Activated CD8-positive, alpha-beta T cell treated with anti-CD3 and anti-CD28 coated beads for 36 hours (primary cell): ENCODE results near the gene GRID1. TPM values are rescaled to one million over a fixed set of nuclear protein-coding genes. Genes with fewer than 3 reads are reported as not detected.
A peak's percentile ranks its signal among the peaks of the same experiment; 100 is the strongest.

Experiments used
- ATAC-seq: fragments of 200-7000 bp; cut with Tn5 transposase; one replicate; pipeline ENCODE4 v1.10.0; 2021; ENCODE audit warnings: mild to moderate bottlenecking, moderate library complexity
- CTCF ChIA-PET: fragments of 350-600 bp; sonication (Branson Sonifier 250); formaldehyde crosslinking; loops from one replicate; lab custom pipeline; 2021; ENCODE audit warnings: antibody characterized with exemption; lab: Charles Lee
- POLR2A ChIA-PET: fragments of 350-600 bp; sonication (Branson Sonifier 250); formaldehyde crosslinking; loops from one replicate; lab custom pipeline; 2021; ENCODE audit warnings: antibody characterized with exemption; lab: Charles Lee
- DNase-seq: peaks from one replicate; pipeline ENCODE4 v3.0.0-alpha.2; 2020
- H3K27ac Mint-ChIP-seq: one replicate; pipeline ENCODE4 v1.8.0; 2021; ENCODE audit warnings: mild to moderate bottlenecking, mixed read lengths
- H3K27me3 Mint-ChIP-seq: one replicate; pipeline ENCODE4 v1.8.0; 2021; ENCODE audit warnings: mixed read lengths
- H3K36me3 Mint-ChIP-seq: one replicate; pipeline ENCODE4 v1.8.0; 2021; ENCODE audit warnings: low read depth, mixed read lengths
- H3K4me1 Mint-ChIP-seq: one replicate; pipeline ENCODE4 v1.8.0; 2021; ENCODE audit warnings: low read depth, mixed read lengths
- H3K4me3 Mint-ChIP-seq: one replicate; pipeline ENCODE4 v1.8.0; 2021; ENCODE audit warnings: mild to moderate bottlenecking, moderate library complexity, mixed read lengths
- H3K9me3 Mint-ChIP-seq: one replicate; pipeline ENCODE4 v1.8.0; 2021; ENCODE audit warnings: mixed read lengths
- intact Hi-C: fragments of 100-400 bp; cut with micrococcal nuclease; formaldehyde crosslinking; loops from one replicate; pipeline ENCODE4 v1.10.0; 2022
- total RNA-seq, 2 experiments: library from RNA; stranded (reverse); gene quantifications; one replicate each; pipeline ENCODE4 v1.2.3, GENCODE V29; 2021
- TF ChIP-seq, protein P1 (sequence below): fragments of 200-600 bp; IDR thresholded peaks from one replicate; pipeline ENCODE4 v1.8.0; 2022; ENCODE audit warnings: antibody characterized with exemption, mild to moderate bottlenecking

GRID1 gene
- total RNA-seq, 2 experiments from 2014 or later: not detected

DNA sequence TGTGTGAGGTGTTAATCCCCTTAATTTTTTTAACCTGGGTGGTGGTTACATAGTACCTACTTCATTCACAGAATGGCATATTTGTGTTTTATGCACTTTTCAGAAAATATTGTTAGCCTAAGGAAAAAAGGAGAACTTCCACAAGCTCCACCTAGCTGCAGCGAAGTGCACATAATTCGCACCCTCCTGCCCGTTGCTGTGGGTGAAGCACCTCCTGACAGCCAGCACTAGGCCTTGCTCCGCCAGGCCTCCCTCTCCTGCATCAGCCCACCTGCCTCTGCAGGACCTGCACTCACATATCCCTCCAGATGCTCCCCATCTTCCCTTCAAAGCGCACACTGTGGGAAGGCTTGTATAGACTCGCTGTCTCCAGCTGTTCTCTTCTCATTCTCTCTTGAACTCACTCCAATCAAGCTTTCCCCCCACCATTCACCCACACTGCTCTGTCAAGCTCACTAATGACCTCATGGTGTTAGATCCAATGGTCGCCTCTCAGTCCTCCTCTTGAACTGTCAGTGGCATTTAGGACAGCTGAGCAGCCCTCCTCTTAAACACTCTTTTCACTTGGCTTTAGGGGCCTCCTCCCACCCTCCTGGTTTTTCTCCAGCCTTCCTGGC, 20.7 kb upstream of the GRID1 start:
- H3K4me1 Mint-ChIP-seq: peaks cover 2% of the 10 kb centered on the region
- peaks cover 20% of the 10 kb centered on the region for H3K27me3 Mint-ChIP-seq
- no peak for ATAC-seq
- H3K27ac Mint-ChIP-seq: no peak overlapping the region
- no peaks in the 10 kb centered on the region for H3K36me3 Mint-ChIP-seq
- H3K9me3 Mint-ChIP-seq: no peaks in the 10 kb centered on the region
- no peak overlapping the region for H3K4me3 Mint-ChIP-seq
- intact Hi-C loops: no loop called here
- CTCF ChIA-PET: interaction anchor here (1.0 to 2.8 kb wide), 4 partner anchors 9 to 198 kb away, joined by 3 to 11 read pairs (median 4); no protein-coding TSS in a partner anchor
- TF ChIP-seq, protein P1, sequence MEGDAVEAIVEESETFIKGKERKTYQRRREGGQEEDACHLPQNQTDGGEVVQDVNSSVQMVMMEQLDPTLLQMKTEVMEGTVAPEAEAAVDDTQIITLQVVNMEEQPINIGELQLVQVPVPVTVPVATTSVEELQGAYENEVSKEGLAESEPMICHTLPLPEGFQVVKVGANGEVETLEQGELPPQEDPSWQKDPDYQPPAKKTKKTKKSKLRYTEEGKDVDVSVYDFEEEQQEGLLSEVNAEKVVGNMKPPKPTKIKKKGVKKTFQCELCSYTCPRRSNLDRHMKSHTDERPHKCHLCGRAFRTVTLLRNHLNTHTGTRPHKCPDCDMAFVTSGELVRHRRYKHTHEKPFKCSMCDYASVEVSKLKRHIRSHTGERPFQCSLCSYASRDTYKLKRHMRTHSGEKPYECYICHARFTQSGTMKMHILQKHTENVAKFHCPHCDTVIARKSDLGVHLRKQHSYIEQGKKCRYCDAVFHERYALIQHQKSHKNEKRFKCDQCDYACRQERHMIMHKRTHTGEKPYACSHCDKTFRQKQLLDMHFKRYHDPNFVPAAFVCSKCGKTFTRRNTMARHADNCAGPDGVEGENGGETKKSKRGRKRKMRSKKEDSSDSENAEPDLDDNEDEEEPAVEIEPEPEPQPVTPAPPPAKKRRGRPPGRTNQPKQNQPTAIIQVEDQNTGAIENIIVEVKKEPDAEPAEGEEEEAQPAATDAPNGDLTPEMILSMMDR: no peak
- POLR2A ChIA-PET: interaction anchor here (1.4 kb wide), 1 partner anchor 13 kb away, joined by 7 read pairs; no protein-coding TSS in a partner anchor
- DNase-seq: no peak

DNA sequence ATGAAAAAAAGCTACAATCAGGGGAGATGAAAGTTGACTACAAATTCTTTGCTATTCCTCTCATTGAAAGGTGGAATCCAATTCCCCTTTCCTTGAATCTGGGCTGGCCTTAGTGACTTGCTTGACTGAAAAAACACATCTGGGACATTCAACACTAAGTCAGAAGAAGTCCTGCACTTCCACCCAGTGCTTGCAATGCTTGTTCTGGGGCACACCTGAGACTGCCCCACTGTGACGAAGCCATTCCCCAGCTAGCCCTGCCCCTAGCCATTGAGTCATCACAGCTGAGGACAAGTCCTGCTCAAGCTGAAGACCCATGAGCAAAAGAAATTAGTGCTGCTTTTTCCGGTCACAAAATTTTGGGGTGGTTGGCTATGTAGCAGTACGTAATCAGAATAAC, 19.2 kb upstream of the GRID1 start:
- Mint-ChIP-seq H3K27ac (no peak overlapping the region), H3K9me3 (no peaks in the 10 kb centered on the region), H3K4me1 (peaks cover 2% of the 10 kb centered on the region), H3K36me3 (no peaks in the 10 kb centered on the region), H3K4me3 (no peak overlapping the region), H3K27me3 (peaks cover 23% of the 10 kb centered on the region)
- ChIA-PET CTCF (interaction anchor here (0.7 to 1.3 kb wide), 3 partner anchors 14 to 77 kb away, joined by 3 to 5 read pairs (median 3); no protein-coding TSS in a partner anchor), POLR2A (no interaction called here)
- intact Hi-C loops: no loop called here
- DNase-seq (no peak), ATAC-seq (no peak)
- TF ChIP-seq, protein P1: no peak

DNA sequence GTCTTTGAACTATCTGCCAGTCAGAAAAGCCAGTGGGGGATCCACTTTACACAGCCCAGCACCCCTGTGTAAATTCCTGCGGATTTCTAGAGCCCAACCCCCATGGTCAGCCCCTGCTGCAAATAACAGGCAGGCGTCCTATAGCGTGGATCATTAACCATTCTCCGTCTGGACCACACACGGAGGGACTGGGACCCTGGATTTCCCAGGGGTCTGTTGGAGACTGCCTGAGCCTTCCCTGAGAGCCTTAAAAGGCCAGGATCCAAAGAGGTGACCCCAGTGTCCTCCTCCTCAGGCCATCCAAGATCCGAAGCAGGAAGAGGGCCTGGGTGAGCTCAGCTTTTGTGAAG, 11.2 kb upstream of the GRID1 start:
- no peaks in the 10 kb centered on the region for H3K4me1 Mint-ChIP-seq
- H3K27ac Mint-ChIP-seq: no peak overlapping the region
- intact Hi-C loops: loop anchor here (5.0 kb wide), 2 partner anchors 115 to 275 kb away; no protein-coding TSS in a partner anchor
- CTCF ChIA-PET: interaction anchor here (0.9 to 2.4 kb wide), 6 partner anchors 8 to 382 kb away, joined by 3 to 11 read pairs (median 3); partner anchors contain the start of gene GRID1
- no peaks in the 10 kb centered on the region for H3K9me3 Mint-ChIP-seq
- peaks cover 16% of the 10 kb centered on the region for H3K27me3 Mint-ChIP-seq
- TF ChIP-seq, protein P1: no peak
- no peaks in the 10 kb centered on the region for H3K36me3 Mint-ChIP-seq
- no peak for ATAC-seq
- POLR2A ChIA-PET: no interaction called here
- H3K4me3 Mint-ChIP-seq: no peak overlapping the region
- no peak for DNase-seq

DNA sequence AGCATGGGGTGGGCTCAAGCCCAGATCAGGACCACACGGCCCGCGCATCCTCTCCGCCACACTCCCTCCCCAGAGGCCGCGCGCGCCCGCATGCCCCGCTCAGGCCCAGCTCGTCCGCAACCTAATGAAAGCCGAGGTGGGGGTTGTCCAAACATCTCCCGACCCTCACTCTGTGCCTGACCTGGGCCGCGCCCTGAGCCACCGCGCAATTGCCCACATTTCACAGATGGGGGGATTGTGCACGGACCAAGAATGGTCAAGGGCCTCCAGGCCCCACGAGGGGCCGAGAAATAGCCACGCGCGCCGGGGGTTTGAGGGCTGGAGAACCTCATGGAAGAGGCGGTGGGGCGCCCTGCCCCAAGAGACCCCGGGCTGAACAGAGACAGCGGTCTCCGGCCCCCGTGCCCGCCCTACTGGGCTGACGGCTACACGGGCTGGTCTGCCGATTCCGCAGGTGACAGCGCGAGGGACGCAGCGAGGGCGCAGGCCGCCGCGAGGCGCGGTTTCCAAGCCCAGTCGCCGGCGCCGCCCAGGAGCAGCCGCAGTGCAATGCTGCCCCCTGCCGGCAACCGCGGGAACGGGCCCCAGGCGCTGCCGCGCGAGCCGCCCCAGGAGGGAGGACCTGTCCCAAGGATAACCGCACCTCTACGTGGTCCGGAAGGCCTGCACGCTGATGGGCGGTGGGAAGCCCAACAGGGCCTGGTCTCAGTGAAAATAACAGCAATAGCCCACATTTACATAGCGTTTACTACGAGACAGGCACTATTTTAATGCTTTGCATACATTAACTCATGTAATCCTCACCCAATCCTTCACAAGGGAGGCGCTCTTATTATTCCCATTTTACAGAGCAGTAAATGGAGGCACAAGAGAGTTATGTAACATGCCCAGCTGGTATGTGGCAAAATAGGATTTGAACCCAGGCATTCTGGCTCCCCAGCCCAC, 10.5 kb upstream of the GRID1 start:
- Mint-ChIP-seq H3K36me3 (no peaks in the 10 kb centered on the region), H3K4me3 (no peak overlapping the region), H3K27ac (no peak overlapping the region), H3K27me3 (peaks cover 18% of the 10 kb centered on the region), H3K9me3 (no peaks in the 10 kb centered on the region), H3K4me1 (no peaks in the 10 kb centered on the region)
- peak; percentile 79 for DNase-seq
- ChIA-PET CTCF (interaction anchor here (0.8 to 2.9 kb wide), 11 partner anchors 8 to 381 kb away, joined by 3 to 15 read pairs (median 3); partner anchors contain the start of gene GRID1), POLR2A (no interaction called here)
- intact Hi-C loops: loop anchor here (5.0 kb wide), 2 partner anchors 115 to 275 kb away; no protein-coding TSS in a partner anchor
- ATAC-seq: peak; percentile 96
- TF ChIP-seq, protein P1: peak; percentile 98
